Lung (tissue), 12 donors: ENCODE measurements around the gene TENT5C. TPM values are rescaled to one million over a fixed set of nuclear protein-coding genes. Genes with fewer than 3 reads are reported as not detected.
A peak's percentile ranks its signal among the peaks of the same experiment; 100 is the strongest.

Experiments
- ATAC-seq: fragments of 200-7000 bp; cut with Tn5 transposase; one replicate; pipeline ENCODE4 v1.9.1; 2020; ENCODE audit warnings: moderate number of reproducible peaks; ENCODE audit not compliant: insufficient read depth, low FRiP score
- DNase-seq, 3 donors: peaks; one replicate each; pipeline ENCODE4 v3.0.0-alpha.2; 2013 to 2017
- H3K27ac ChIP-seq, 2 donors: one replicate each; pipeline ENCODE4 v1.5.1; 2013; ENCODE audit warnings: mild to moderate bottlenecking in 2 of 2, moderate library complexity in 2 of 2, control low read depth in 1 of 2, inconsistent platforms in 1 of 2, low read depth in 1 of 2, low read length in 1 of 2
- H3K27me3 ChIP-seq, 3 donors: one replicate each; pipeline ENCODE4 v1.5.1; 2013; ENCODE audit warnings: low read length in 2 of 3; ENCODE audit not compliant: control insufficient read depth in 3 of 3, insufficient read depth in 3 of 3
- H3K36me3 ChIP-seq, 4 donors: one replicate each; pipeline ENCODE4 v1.5.1; 2013; ENCODE audit warnings: low read length in 4 of 4, mild to moderate bottlenecking in 1 of 4, moderate library complexity in 1 of 4; ENCODE audit not compliant: control insufficient read depth in 4 of 4, insufficient read depth in 4 of 4
- H3K4me1 ChIP-seq, 5 donors: one replicate each; pipeline ENCODE4 v1.5.1; 2013; ENCODE audit warnings: low read length in 5 of 5, mild to moderate bottlenecking in 2 of 5, moderate library complexity in 1 of 5; ENCODE audit not compliant: control insufficient read depth in 5 of 5, insufficient read depth in 5 of 5
- H3K4me3 ChIP-seq: one replicate; pipeline ENCODE4 v1.5.1; 2013; ENCODE audit warnings: mild to moderate bottlenecking, control low read depth, moderate library complexity
- H3K9ac ChIP-seq, 2 donors: one replicate each; pipeline ENCODE4 v1.5.1; 2013; ENCODE audit warnings: low read length in 2 of 2, control low read depth in 1 of 2; ENCODE audit not compliant: insufficient read depth in 1 of 2
- H3K9me3 ChIP-seq, 4 donors: one replicate each; pipeline ENCODE4 v1.5.1; 2013; ENCODE audit warnings: low read length in 3 of 4, mild to moderate bottlenecking in 1 of 4, moderate library complexity in 1 of 4; ENCODE audit not compliant: control insufficient read depth in 4 of 4, insufficient read depth in 3 of 4
- WGBS, 2 donors: extraction: QIAGEN DNeasy Blood & Tissue Kit; methylation state at CpG; one replicate each; pipeline ENCODE4 v1.1.7; 2013; 5-methylcytosine and 5-hydroxymethylcytosine counted together
- polyA plus RNA-seq, 2 donors: library from polyadenylated mRNA; stranded (reverse); fragments of 200-250 nt; gene quantifications; one replicate each; pipeline ENCODE4 v1.2.1, GENCODE V29; 2013
- total RNA-seq, 2 donors: library from RNA; depleted of rRNA in 1 of 2; stranded (reverse); fragments of >200 nt in 1 of 2; gene quantifications; one replicate each; pipeline ENCODE4 v1.2.1, GENCODE V29; 2014 to 2021
- TF ChIP-seq, protein P1 (sequence below): IDR thresholded peaks from 2 replicates; pipeline ENCODE4 v1.5.1; 2012; ENCODE audit warnings: mild to moderate bottlenecking; ENCODE audit errors: control extremely low read depth, extremely low read depth
- donor health status: control.
- donor health status: control.
- donor health status: Bipolar disorder and iron deficiency.
- donor health status: healthy.
- donor health status: DM: yes; HTN: yes; CAD: no.

Gene TENT5C
- total and polyA plus RNA-seq, 4 donors = 2.7 to 39.0 (median 17.5) TPM

- Histone ChIP-seq H3K27me3 (no peaks in the 10 kb centered on the region), H3K36me3 (no peaks in the 10 kb centered on the region), H3K4me1 (peaks cover 0 to 14% (median 3%) of the 10 kb centered on the region in 5 donors), H3K9ac (no peak overlapping the region), H3K27ac (peak overlapping the region in 1 of 2 donors; percentile 7), H3K4me3 (no peak overlapping the region), H3K9me3 (no peaks in the 10 kb centered on the region)
- peak; percentile 14 for ATAC-seq
- TF ChIP-seq, protein P1, sequence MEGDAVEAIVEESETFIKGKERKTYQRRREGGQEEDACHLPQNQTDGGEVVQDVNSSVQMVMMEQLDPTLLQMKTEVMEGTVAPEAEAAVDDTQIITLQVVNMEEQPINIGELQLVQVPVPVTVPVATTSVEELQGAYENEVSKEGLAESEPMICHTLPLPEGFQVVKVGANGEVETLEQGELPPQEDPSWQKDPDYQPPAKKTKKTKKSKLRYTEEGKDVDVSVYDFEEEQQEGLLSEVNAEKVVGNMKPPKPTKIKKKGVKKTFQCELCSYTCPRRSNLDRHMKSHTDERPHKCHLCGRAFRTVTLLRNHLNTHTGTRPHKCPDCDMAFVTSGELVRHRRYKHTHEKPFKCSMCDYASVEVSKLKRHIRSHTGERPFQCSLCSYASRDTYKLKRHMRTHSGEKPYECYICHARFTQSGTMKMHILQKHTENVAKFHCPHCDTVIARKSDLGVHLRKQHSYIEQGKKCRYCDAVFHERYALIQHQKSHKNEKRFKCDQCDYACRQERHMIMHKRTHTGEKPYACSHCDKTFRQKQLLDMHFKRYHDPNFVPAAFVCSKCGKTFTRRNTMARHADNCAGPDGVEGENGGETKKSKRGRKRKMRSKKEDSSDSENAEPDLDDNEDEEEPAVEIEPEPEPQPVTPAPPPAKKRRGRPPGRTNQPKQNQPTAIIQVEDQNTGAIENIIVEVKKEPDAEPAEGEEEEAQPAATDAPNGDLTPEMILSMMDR = no peak
- 60 to 79% methylated on average over 6 of the region's 6 CpGs for WGBS, 2 donors
- peak; percentile 55 to 83 (median 70) for DNase-seq
These were observed 26.6 kb downstream of the TENT5C start for GRCh38 chr1:117632269-117633067.

DNA sequence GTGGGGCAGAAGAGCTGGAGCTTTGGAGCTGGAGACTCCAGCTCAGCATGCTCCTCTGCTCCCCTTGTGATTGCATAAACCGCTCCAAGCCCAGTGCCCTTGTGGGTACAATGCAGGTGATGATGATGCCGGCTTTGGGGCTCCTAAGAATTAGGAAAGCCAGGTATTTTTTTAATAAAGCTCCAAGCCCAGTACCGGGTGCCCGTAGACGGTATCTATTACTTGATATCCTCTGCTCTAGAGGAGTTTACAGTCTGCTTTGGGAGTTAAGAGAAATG is 27.2 kb downstream of the TENT5C start:
- Histone ChIP-seq H3K27ac (peak overlapping the region in 1 of 2 donors; percentile 7), H3K4me1 (peaks cover 0 to 14% (median 3%) of the 10 kb centered on the region in 5 donors), H3K27me3 (no peaks in the 10 kb centered on the region), H3K9ac (no peak overlapping the region), H3K36me3 (no peaks in the 10 kb centered on the region), H3K9me3 (no peaks in the 10 kb centered on the region), H3K4me3 (no peak overlapping the region)
- ATAC-seq (no peak), DNase-seq (no peak)
- TF ChIP-seq, protein P1 = no peak
- WGBS, 2 donors = 67 to 80% methylated on average over 5 of the region's 5 CpGs

DNA sequence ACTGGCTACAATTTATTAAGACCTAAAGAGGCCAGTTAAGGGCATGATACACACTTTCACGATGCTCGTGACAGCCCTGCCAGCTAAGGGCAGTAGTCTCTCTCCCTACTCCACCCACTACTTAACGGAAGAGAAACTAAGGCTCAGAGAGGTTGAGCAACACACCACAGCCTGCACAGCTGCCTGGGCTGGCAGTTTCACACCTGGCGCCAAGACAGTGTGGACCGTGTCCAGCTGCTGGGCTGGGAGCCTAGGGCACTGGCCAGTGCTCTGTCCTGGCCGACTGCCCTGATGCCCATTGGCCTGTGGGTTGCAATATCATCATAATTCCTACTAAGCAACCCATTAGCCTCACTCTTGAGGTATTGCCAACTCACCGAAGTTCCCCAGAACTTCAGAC is 27.6 kb downstream of the TENT5C start:
- Histone ChIP-seq H3K9ac (no peak overlapping the region), H3K27me3 (no peaks in the 10 kb centered on the region), H3K36me3 (no peaks in the 10 kb centered on the region), H3K27ac (peak overlapping the region in 1 of 2 donors; percentile 21), H3K9me3 (no peaks in the 10 kb centered on the region), H3K4me1 (peaks cover 0 to 14% (median 2%) of the 10 kb centered on the region in 5 donors), H3K4me3 (no peak overlapping the region)
- TF ChIP-seq, protein P1 = no peak
- WGBS, 2 donors = 61 to 77% methylated on average over 7 of the region's 7 CpGs
- DNase-seq = no peak
- peak; percentile 21 for ATAC-seq
